Caco-2 (cell line): ENCODE measurements around the gene ELMO1. TPM values are rescaled to one million over a fixed set of nuclear protein-coding genes. Genes with fewer than 3 reads are reported as not detected.

Experiments used
- BruUV-seq: library from RNA; stranded (reverse); fragments of 400-500 nt; replicated peaks from 2 replicates; lab custom pipeline; 2021; lab: Mats Ljungman, UMichigan
- CTCF ChIA-PET: fragments of 300-600 bp; sonication (Branson Sonifier 250); formaldehyde crosslinking; loops from one replicate; lab custom pipeline; 2022; ENCODE audit warnings: antibody characterized with exemption; lab: Charles Lee
- POLR2A ChIA-PET: fragments of 300-600 bp; sonication (Branson Sonifier 250); formaldehyde crosslinking; loops from one replicate; lab custom pipeline; 2022; ENCODE audit warnings: antibody characterized with exemption; lab: Charles Lee
- DNase-seq, 2 experiments: peaks; one replicate each; pipeline versions ENCODE4 v3.0.0 to v3.0.0-alpha.2; 2020 to 2022
- H3K27me3 ChIP-seq: replicated peaks from 2 replicates; pipeline ENCODE4 v1.6.0; 2011; ENCODE audit warnings: low read length; ENCODE audit not compliant: control insufficient read depth, insufficient read depth
- H3K36me3 ChIP-seq: 2 replicates; pipeline ENCODE4 v1.5.1; 2011; ENCODE audit warnings: low read length; ENCODE audit not compliant: control insufficient read depth, insufficient read depth
- H3K4me1 ChIP-seq: fragments of 250-450 bp; sonication (Bioruptor Pico); 2 replicates; pipeline ENCODE4 v1.5.1; 2020; ENCODE audit warnings: mild to moderate bottlenecking
- H3K4me3 ChIP-seq: 2 replicates; pipeline ENCODE4 v1.5.1; 2011; ENCODE audit warnings: low read depth, mild to moderate bottlenecking, control low read depth, low read length
- H3K9me3 ChIP-seq: fragments of 250-450 bp; sonication (Bioruptor Pico); 2 replicates; pipeline ENCODE4 v1.5.1; 2020; ENCODE audit warnings: mild to moderate bottlenecking, moderate library complexity
- H3K27ac Mint-ChIP-seq: one replicate; pipeline ENCODE4 v1.8.0; 2022; ENCODE audit warnings: mixed read lengths; ENCODE audit not compliant: unreplicated experiment
- H3K27me3 Mint-ChIP-seq: one replicate; pipeline ENCODE4 v1.8.0; 2022; ENCODE audit warnings: mixed read lengths; ENCODE audit not compliant: insufficient read depth, unreplicated experiment
- H3K36me3 Mint-ChIP-seq: one replicate; pipeline ENCODE4 v1.8.0; 2022; ENCODE audit warnings: mild to moderate bottlenecking, mixed read lengths; ENCODE audit not compliant: insufficient read depth, unreplicated experiment
- H3K4me1 Mint-ChIP-seq: one replicate; pipeline ENCODE4 v1.8.0; 2022; ENCODE audit warnings: low read depth, mixed read lengths; ENCODE audit not compliant: unreplicated experiment
- H3K4me3 Mint-ChIP-seq: one replicate; pipeline ENCODE4 v1.8.0; 2022; ENCODE audit warnings: mild to moderate bottlenecking, moderate library complexity, mixed read lengths; ENCODE audit not compliant: unreplicated experiment
- H3K9me3 Mint-ChIP-seq: one replicate; pipeline ENCODE4 v1.8.0; 2022; ENCODE audit warnings: mixed read lengths; ENCODE audit not compliant: unreplicated experiment
- CTCF ChIP-seq, 2 experiments: fragments of 200-600 bp in 1 of 2; IDR thresholded peaks; 1 replicate in 1 of 2; 2 replicates in 1 of 2; pipeline versions ENCODE4 v1.5.1 to v1.8.0; 2011 to 2022; ENCODE audit warnings: antibody characterized with exemption in 1 of 2, control low read depth in 1 of 2, inconsistent platforms in 1 of 2, low read depth in 1 of 2, low read length in 1 of 2, mild to moderate bottlenecking in 1 of 2, moderate library complexity in 1 of 2; ENCODE audit not compliant: insufficient read depth in 1 of 2, severe bottlenecking in 1 of 2, unreplicated experiment in 1 of 2
- intact Hi-C: fragments of 100-400 bp; cut with micrococcal nuclease; formaldehyde crosslinking; loops from one replicate; pipeline ENCODE4 v1.10.0; 2022; ENCODE audit not compliant: unreplicated experiment
- total RNA-seq: library from RNA; stranded (reverse); gene quantifications from 2 replicates; pipeline ENCODE4 v1.2.3, GENCODE V29; 2022

Gene ELMO1
- total RNA-seq, 1 experiment from 2014 or later, result 0.14 TPM

- TF ChIP-seq CTCF (IDR thresholded peaks at IDR 0.05; ENCODE audit: insufficient read depth in 1 of 2, low read depth in 1 of 2, low read length in 1 of 2, severe bottlenecking in 1 of 2, unreplicated experiment in 1 of 2), result no peak
- Histone ChIP-seq H3K36me3 (no peaks in the 10 kb centered on the region), H3K4me3 (no peak overlapping the region), H3K27me3 (no peaks in the 10 kb centered on the region), H3K9me3 (no peaks in the 10 kb centered on the region), H3K4me1 (no peaks in the 10 kb centered on the region)
- ChIA-PET CTCF (no interaction called here), POLR2A (no interaction called here)
- H3K27me3 Mint-ChIP-seq, result no peaks in the 10 kb centered on the region
- DNase-seq, result no peak
- H3K4me3 Mint-ChIP-seq, result no peak overlapping the region
- H3K27ac Mint-ChIP-seq, result no peak overlapping the region
- no peaks in the 10 kb centered on the region for H3K4me1 Mint-ChIP-seq
- H3K9me3 Mint-ChIP-seq, result no peaks in the 10 kb centered on the region
- H3K36me3 Mint-ChIP-seq, result no peaks in the 10 kb centered on the region
- BruUV-seq, result no TSS peak
- intact Hi-C loops, result no loop called here
Measured at GRCh38 chr7:37131855-37132254, 316.8 kb downstream of the ELMO1 start.

- ChIA-PET POLR2A (no interaction called here), CTCF (no interaction called here)
- H3K27me3 Mint-ChIP-seq, result no peaks in the 10 kb centered on the region
- BruUV-seq, result no TSS peak
- intact Hi-C loops, result no loop called here
- Histone ChIP-seq H3K9me3 (no peaks in the 10 kb centered on the region), H3K4me3 (no peak overlapping the region), H3K4me1 (no peaks in the 10 kb centered on the region), H3K27me3 (no peaks in the 10 kb centered on the region), H3K36me3 (no peaks in the 10 kb centered on the region)
- no peak for DNase-seq
- no peaks in the 10 kb centered on the region for H3K4me1 Mint-ChIP-seq
- TF ChIP-seq CTCF (IDR thresholded peaks at IDR 0.05; ENCODE audit: insufficient read depth in 1 of 2, low read depth in 1 of 2, low read length in 1 of 2, severe bottlenecking in 1 of 2, unreplicated experiment in 1 of 2), result no peak
- no peaks in the 10 kb centered on the region for H3K9me3 Mint-ChIP-seq
- no peak overlapping the region for H3K27ac Mint-ChIP-seq
- no peak overlapping the region for H3K4me3 Mint-ChIP-seq
- no peaks in the 10 kb centered on the region for H3K36me3 Mint-ChIP-seq
Measured at GRCh38 chr7:37129035-37129425, 319.6 kb downstream of the ELMO1 start.

- H3K4me1 Mint-ChIP-seq, result no peaks in the 10 kb centered on the region
- H3K36me3 ChIP-seq, result no peaks in the 10 kb centered on the region
- H3K27ac Mint-ChIP-seq, result no peak overlapping the region
- no peaks in the 10 kb centered on the region for H3K9me3 ChIP-seq
- ChIA-PET POLR2A (no interaction called here), CTCF (no interaction called here)
- DNase-seq, result no peak
- H3K4me1 ChIP-seq, result no peaks in the 10 kb centered on the region
- H3K36me3 Mint-ChIP-seq, result no peaks in the 10 kb centered on the region
- no peaks in the 10 kb centered on the region for H3K27me3 Mint-ChIP-seq
- no peak overlapping the region for H3K4me3 Mint-ChIP-seq
- H3K4me3 ChIP-seq, result no peak overlapping the region
- no TSS peak for BruUV-seq
- intact Hi-C loops, result no loop called here
- TF ChIP-seq CTCF (IDR thresholded peaks at IDR 0.05; ENCODE audit: insufficient read depth in 1 of 2, low read depth in 1 of 2, low read length in 1 of 2, severe bottlenecking in 1 of 2, unreplicated experiment in 1 of 2), result no peak
- peaks cover 1% of the 10 kb centered on the region for H3K9me3 Mint-ChIP-seq
- no peaks in the 10 kb centered on the region for H3K27me3 ChIP-seq
Measured at GRCh38 chr7:37128327-37129034, 320.2 kb downstream of the ELMO1 start.
